Fibroblast of skin of left quadriceps (primary cell): ENCODE data around the gene ACSL4.

Experiments
- DNase-seq, 2 experiments: peaks; one replicate each; pipeline ENCODE4 v3.0.0-alpha.2; 2013; ENCODE audit warnings: low read depth in 2 of 2

Gene ACSL4

GRCh38 chrX:109600237-109600651 is 132.8 kb downstream of the ACSL4 start:
- no peak for DNase-seq

- DNase-seq = no peak
These were observed 137.0 kb downstream of the ACSL4 start for GRCh38 chrX:109596015-109596414.
